ENCODE data around the gene AKAP14. TPM values are rescaled to one million over a fixed set of nuclear protein-coding genes. Genes with fewer than 3 reads are reported as not detected.
A peak's percentile ranks its signal among the peaks of the same experiment; 100 is the strongest.

The AKAP14 gene
- total and polyA plus RNA-seq, 2 experiments from 2014 or later, result 2.5 to 3.3 TPM

GRCh38 chrX:119870626-119871131 is 25.0 kb upstream of the AKAP14 start:
- peak; percentile 24 for ATAC-seq
- H3K9me2 ChIP-seq (ENCODE audit: insufficient read depth), result no peaks in the 10 kb centered on the region
- H3K27ac Mint-ChIP-seq, result peak overlapping the region; percentile 97
- no peaks in the 10 kb centered on the region for H3F3A ChIP-seq (replicated peaks; ENCODE audit: low read depth)
- H3K9me3 Mint-ChIP-seq, result no peaks in the 10 kb centered on the region; the same call in 2 of the 3 replicates
- H3K4me3 Mint-ChIP-seq, result peak overlapping the region; percentile 97
- peaks cover 6% of the 10 kb centered on the region for H3K27me3 Mint-ChIP-seq (ENCODE audit: insufficient read depth, low read depth, poor library complexity)
- H2AFZ ChIP-seq, result peak overlapping the region; percentile 56; the same call in 1 of the 2 replicates
- no peaks in the 10 kb centered on the region; the same call in 1 of the 3 replicates for H3K36me3 Mint-ChIP-seq (ENCODE audit: low read depth)
- no peaks in the 10 kb centered on the region for H4K20me1 ChIP-seq (replicated peaks; ENCODE audit: insufficient read depth)
- H3K4me2 ChIP-seq, result peak overlapping the region; percentile 89
- no peak overlapping the region for H3K27ac ChIP-seq (ENCODE audit: low read depth)
- H3K4me1 ChIP-seq (ENCODE audit: insufficient read depth), result no peaks in the 10 kb centered on the region
- DNase-seq (ENCODE audit: low spot score), result peak; percentile 27
- no peaks in the 10 kb centered on the region for H3K4me1 Mint-ChIP-seq
- H3K79me2 ChIP-seq (replicated peaks; ENCODE audit: insufficient read depth), result peaks cover 12% of the 10 kb centered on the region
- H3K36me3 ChIP-seq (ENCODE audit: insufficient read depth), result no peaks in the 10 kb centered on the region
- H3K4me3 ChIP-seq, result peak overlapping the region; percentile 78
- TF ChIP-seq NANOG (IDR thresholded peaks at IDR 0.05; ENCODE audit: borderline replicate concordance), result no peak
- TF ChIP-seq JUNB (IDR thresholded peaks at IDR 0.05; ENCODE audit: unreplicated experiment), result no peak
- no peaks in the 10 kb centered on the region for H3K27me3 ChIP-seq (ENCODE audit: insufficient read depth)

GRCh38 chrX:119871245-119871598 is 24.5 kb upstream of the AKAP14 start:
- Histone ChIP-seq H3F3A (replicated peaks; ENCODE audit: low read depth) (no peaks in the 10 kb centered on the region), H3K36me3 (ENCODE audit: insufficient read depth) (no peaks in the 10 kb centered on the region), H3K27me3 (ENCODE audit: insufficient read depth) (no peaks in the 10 kb centered on the region), H3K4me1 (ENCODE audit: insufficient read depth) (no peaks in the 10 kb centered on the region), H3K9me2 (ENCODE audit: insufficient read depth) (no peaks in the 10 kb centered on the region), H3K27ac (ENCODE audit: low read depth) (peak overlapping the region; percentile 92; the same call in 1 of the 2 replicates), H3K4me2 (peak overlapping the region; percentile 89), H4K20me1 (replicated peaks; ENCODE audit: insufficient read depth) (no peaks in the 10 kb centered on the region), H2AFZ (peak overlapping the region; percentile 60), H3K4me3 (peak overlapping the region; percentile 78), H3K79me2 (replicated peaks; ENCODE audit: insufficient read depth) (peaks cover 12% of the 10 kb centered on the region)
- ATAC-seq (peak; percentile 51), DNase-seq (ENCODE audit: low spot score) (no peak)
- H3K4me3 Mint-ChIP-seq, result peak overlapping the region; percentile 97
- peak overlapping the region; percentile 97 for H3K27ac Mint-ChIP-seq
- no peaks in the 10 kb centered on the region for H3K4me1 Mint-ChIP-seq
- no peak for TF ChIP-seq ZNF114 (CRISPR knock-in tag; IDR thresholded peaks at IDR 0.05)
- no peaks in the 10 kb centered on the region; the same call in 2 of the 3 replicates for H3K9me3 Mint-ChIP-seq
- H3K27me3 Mint-ChIP-seq (ENCODE audit: insufficient read depth, low read depth, poor library complexity), result peaks cover 5% of the 10 kb centered on the region
- H3K36me3 Mint-ChIP-seq (ENCODE audit: low read depth), result peaks cover 4% of the 10 kb centered on the region

GRCh38 chrX:119871599-119872395 is 23.9 kb upstream of the AKAP14 start, which contains the start of the genes NDUFA1 and RNF113A:
NDUFA1 (plus strand) TSS chrX:119871832; CDS start chrX:119871912, 80 bp downstream.
RNF113A (minus strand) TSS chrX:119871733; CDS start chrX:119871613, 120 bp downstream.
- H3K79me2 ChIP-seq (replicated peaks; ENCODE audit: insufficient read depth), result peaks cover 12% of the 10 kb centered on the region
- TF ChIP-seq EZH2 (IDR thresholded peaks at IDR 0.05; ENCODE audit: low read depth, unreplicated experiment) (no peak), CTCF (conservative IDR thresholded peaks at IDR 0.05; ENCODE audit: low read depth in 2 of 2) (no peak), JUNB (IDR thresholded peaks at IDR 0.05; ENCODE audit: unreplicated experiment) (no peak), POLR2AphosphoS5 (IDR thresholded peaks at IDR 0.05; ENCODE audit: low read depth) (peak; percentile 71), CREB1 (CRISPR knock-in tag; IDR thresholded peaks at IDR 0.05; ENCODE audit: low read depth) (peak; percentile 33; the same call in 1 of the 2 replicates), ZNF114 (CRISPR knock-in tag; IDR thresholded peaks at IDR 0.05) (no peak)
- peak within 1 kb of the TSS; percentile 92 for H3K27ac ChIP-seq (ENCODE audit: low read depth)
- H3K4me2 ChIP-seq, result peak within 1 kb of the TSS; percentile 89
- H3K27me3 ChIP-seq (ENCODE audit: insufficient read depth), result no peaks in the 10 kb centered on the region
- H3K4me3 ChIP-seq, result peak within 1 kb of the TSS; percentile 78
- H3K4me1 ChIP-seq (ENCODE audit: insufficient read depth), result no peaks in the 10 kb centered on the region
- ATAC-seq (peak; percentile 96), DNase-seq (ENCODE audit: low spot score) (peak; percentile 86)
- Mint-ChIP-seq H3K27me3 (ENCODE audit: insufficient read depth, low read depth, poor library complexity) (peaks cover 5% of the 10 kb centered on the region), H3K27ac (peak within 1 kb of the TSS; percentile 97), H3K36me3 (ENCODE audit: low read depth) (peaks cover 5% of the 10 kb centered on the region), H3K9me3 (no peaks in the 10 kb centered on the region; the same call in 2 of the 3 replicates), H3K4me1 (no peaks in the 10 kb centered on the region), H3K4me3 (peak within 1 kb of the TSS; percentile 97)
- no peaks in the 10 kb centered on the region for H3F3A ChIP-seq (replicated peaks; ENCODE audit: low read depth)
- peak within 1 kb of the TSS; percentile 60 for H2AFZ ChIP-seq
- no peaks in the 10 kb centered on the region for H3K9me2 ChIP-seq (ENCODE audit: insufficient read depth)
- H3K36me3 ChIP-seq (ENCODE audit: insufficient read depth), result no peaks in the 10 kb centered on the region
- H4K20me1 ChIP-seq (replicated peaks; ENCODE audit: insufficient read depth), result no peaks in the 10 kb centered on the region
